Kidney epithelial cell (primary cell): Measurements from ENCODE around the gene TTC4. TPM values are rescaled to one million over a fixed set of nuclear protein-coding genes. Genes with fewer than 3 reads are reported as not detected.
"Not testable (repeated sequence)": the region's sequence is repeated elsewhere in the genome, so short reads cannot be mapped to it uniquely, and the experiment has no call there.

Source experiments
- DNase-seq: peaks from one replicate; pipeline ENCODE4 v3.0.0-alpha.2; 2010; ENCODE audit warnings: low read depth
- H3K27me3 ChIP-seq: 2 replicates; pipeline ENCODE4 v1.6.0; 2011; ENCODE audit warnings: low read length; ENCODE audit not compliant: control insufficient read depth, insufficient read depth
- H3K36me3 ChIP-seq: 2 replicates; pipeline ENCODE4 v1.5.1; 2011; ENCODE audit warnings: low read length; ENCODE audit not compliant: control insufficient read depth, insufficient read depth
- H3K4me3 ChIP-seq: 2 replicates; pipeline ENCODE4 v1.5.1; 2011; ENCODE audit warnings: low read depth, mild to moderate bottlenecking, control low read depth, low read length
- total RNA-seq: library from RNA; depleted of rRNA; stranded (reverse); fragments of >200 nt; gene quantifications from 2 replicates; pipeline ENCODE4 v1.2.3, GENCODE V29; 2015
- TF ChIP-seq, protein P1 (sequence below): IDR thresholded peaks from 2 replicates; pipeline ENCODE4 v1.5.1; 2011; ENCODE audit warnings: mild to moderate bottlenecking, moderate library complexity, low read length, control low read depth, inconsistent platforms; ENCODE audit not compliant: insufficient read depth, poor library complexity, severe bottlenecking

TTC4 gene
- total RNA-seq, 1 donor from 2014 or later = 30.8 TPM

DNA sequence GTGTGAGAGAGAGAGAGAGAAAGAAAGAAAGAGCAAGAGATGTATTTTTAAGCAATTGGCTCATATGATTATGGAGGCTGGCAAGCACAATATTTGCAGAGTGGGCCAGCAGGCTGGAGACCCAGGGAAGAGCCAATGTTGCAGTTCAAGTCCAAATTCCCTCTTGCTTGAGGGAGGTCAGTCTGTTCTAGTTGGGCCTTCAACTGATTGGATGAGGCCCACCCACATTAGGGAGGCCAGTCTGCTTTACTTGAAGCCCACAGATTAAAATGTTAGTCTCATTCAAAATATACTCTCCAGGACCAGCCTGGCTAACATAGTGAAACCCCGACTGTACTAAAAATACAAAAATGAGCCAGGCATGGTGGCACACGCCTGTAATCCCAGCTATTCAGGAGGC lies 57.3 kb downstream of the TTC4 start:
- DNase-seq = no peak
- no peak overlapping the region for H3K4me3 ChIP-seq
- H3K27me3 ChIP-seq = no peaks in the 10 kb centered on the region
- TF ChIP-seq, protein P1, sequence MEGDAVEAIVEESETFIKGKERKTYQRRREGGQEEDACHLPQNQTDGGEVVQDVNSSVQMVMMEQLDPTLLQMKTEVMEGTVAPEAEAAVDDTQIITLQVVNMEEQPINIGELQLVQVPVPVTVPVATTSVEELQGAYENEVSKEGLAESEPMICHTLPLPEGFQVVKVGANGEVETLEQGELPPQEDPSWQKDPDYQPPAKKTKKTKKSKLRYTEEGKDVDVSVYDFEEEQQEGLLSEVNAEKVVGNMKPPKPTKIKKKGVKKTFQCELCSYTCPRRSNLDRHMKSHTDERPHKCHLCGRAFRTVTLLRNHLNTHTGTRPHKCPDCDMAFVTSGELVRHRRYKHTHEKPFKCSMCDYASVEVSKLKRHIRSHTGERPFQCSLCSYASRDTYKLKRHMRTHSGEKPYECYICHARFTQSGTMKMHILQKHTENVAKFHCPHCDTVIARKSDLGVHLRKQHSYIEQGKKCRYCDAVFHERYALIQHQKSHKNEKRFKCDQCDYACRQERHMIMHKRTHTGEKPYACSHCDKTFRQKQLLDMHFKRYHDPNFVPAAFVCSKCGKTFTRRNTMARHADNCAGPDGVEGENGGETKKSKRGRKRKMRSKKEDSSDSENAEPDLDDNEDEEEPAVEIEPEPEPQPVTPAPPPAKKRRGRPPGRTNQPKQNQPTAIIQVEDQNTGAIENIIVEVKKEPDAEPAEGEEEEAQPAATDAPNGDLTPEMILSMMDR = no peak
- no peaks in the 10 kb centered on the region for H3K36me3 ChIP-seq

- no peak for DNase-seq
- H3K27me3 ChIP-seq = no peaks in the 10 kb centered on the region
- TF ChIP-seq, protein P1 = no peak
- H3K4me3 ChIP-seq = no peak overlapping the region
- no peaks in the 10 kb centered on the region for H3K36me3 ChIP-seq
These were observed 59.3 kb downstream of the TTC4 start for GRCh38 chr1:54774820-54775498.

DNA sequence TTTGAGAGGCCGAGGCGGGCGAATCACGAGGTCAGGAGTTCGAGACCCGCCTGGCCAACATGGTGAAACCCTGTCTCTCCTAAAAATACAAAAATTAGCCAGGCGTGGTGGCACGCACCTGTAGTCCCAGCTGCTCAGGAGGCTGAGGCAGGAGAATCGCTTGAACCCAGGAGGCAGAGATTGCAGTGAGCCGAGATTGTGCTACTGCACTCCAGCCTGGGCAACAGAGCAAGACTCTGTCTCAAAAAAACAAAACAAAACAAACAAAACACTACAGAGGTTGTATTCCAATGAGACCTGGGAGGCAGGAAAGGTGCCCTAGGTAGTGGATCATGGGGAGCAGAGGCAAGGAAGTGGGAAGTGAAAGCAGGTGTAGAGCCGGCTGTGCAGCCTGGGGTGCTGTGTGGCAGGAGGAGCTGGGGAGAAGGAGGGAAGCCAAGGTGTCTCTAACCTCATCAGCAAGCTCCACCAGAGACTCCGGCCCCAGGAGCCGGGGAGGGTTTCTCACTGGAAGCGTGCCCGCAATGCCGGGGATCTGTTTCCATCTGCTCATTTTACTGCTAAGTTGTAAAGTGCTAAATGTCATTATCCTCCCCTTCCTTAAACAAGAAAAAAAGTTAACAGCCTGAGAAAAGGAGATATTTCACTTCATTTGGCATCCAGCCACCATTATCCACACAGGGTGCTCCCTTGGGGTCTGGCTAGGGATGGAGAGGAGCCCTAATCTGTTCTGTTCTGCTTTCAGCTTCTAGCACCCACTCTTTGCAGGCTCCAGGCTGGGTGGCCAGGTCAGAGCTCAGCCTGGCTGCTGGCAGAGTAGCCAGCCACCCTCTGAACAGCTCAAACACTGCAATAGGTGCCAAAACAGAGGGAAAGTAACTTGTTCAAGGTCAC lies 60.4 kb downstream of the TTC4 start:
- H3K36me3 ChIP-seq, DNase-seq, H3K4me3 ChIP-seq, H3K27me3 ChIP-seq: not testable (repeated sequence)

GRCh38 chr1:54777011-54777410 lies 61.4 kb downstream of the TTC4 start:
- no peak overlapping the region for H3K4me3 ChIP-seq
- DNase-seq = no peak
- TF ChIP-seq, protein P1 = no peak
- no peaks in the 10 kb centered on the region for H3K36me3 ChIP-seq
- peaks cover 16% of the 10 kb centered on the region for H3K27me3 ChIP-seq

DNA sequence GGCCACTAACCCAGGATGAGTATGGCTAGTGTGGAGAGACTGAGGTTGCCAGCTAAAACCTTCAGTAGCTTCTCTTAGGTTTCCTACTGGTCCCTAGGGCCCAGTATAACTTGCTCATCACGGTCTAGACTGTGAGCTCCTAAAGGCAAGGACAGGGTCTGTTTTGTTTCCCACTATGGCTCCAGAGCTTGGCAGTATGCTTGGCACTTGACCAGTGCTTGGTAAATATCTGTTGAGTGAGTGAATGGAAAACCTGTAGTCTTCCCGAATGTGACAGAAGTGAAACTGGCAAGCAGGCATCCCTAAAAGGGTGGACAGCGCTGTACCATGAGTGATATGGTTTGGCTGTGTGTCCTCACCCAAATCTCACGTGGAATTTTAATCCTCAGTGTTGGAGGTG lies 61.8 kb downstream of the TTC4 start:
- DNase-seq = no peak
- no peak overlapping the region for H3K4me3 ChIP-seq
- H3K36me3 ChIP-seq = no peaks in the 10 kb centered on the region
- TF ChIP-seq, protein P1 = no peak
- H3K27me3 ChIP-seq = peaks cover 20% of the 10 kb centered on the region

GRCh38 chr1:54781023-54781723 lies 65.5 kb downstream of the TTC4 start:
- no peaks in the 10 kb centered on the region for H3K36me3 ChIP-seq
- TF ChIP-seq, protein P1 = no peak
- DNase-seq = no peak
- H3K27me3 ChIP-seq = peaks cover 21% of the 10 kb centered on the region
- H3K4me3 ChIP-seq = no peak overlapping the region
